ENCODE measurements around the gene SLC35A2.

Gene SLC35A2

GRCh38 chrX:48911412-48912182, at the start of gene SLC35A2:
Gene SLC35A2, minus strand, starts transcription at chrX:48911646. Its CDS starts 10 bp downstream, at chrX:48911636.
- TF ChIP-seq GATA1 (IDR thresholded peaks at IDR 0.05; ENCODE audit: low read depth, low read length), result no peak
- TF ChIP-seq POLR2A (IDR thresholded peaks at IDR 0.05; ENCODE audit: low read length), result peak; percentile 88
- DNase-seq, result peak; percentile 84 to 85

GRCh38 chrX:48960291-48960690, 48.8 kb upstream of the SLC35A2 start:
- peak in 1 of 2 experiments; percentile 38 for DNase-seq
- TF ChIP-seq GATA1 (IDR thresholded peaks at IDR 0.05; ENCODE audit: low read depth, low read length) (no peak), POLR2A (IDR thresholded peaks at IDR 0.05; ENCODE audit: low read length) (no peak)

- TF ChIP-seq GATA1 (IDR thresholded peaks at IDR 0.05; ENCODE audit: low read depth, low read length) (no peak), POLR2A (IDR thresholded peaks at IDR 0.05; ENCODE audit: low read length) (no peak)
- DNase-seq, result peak; percentile 52 to 74
Measured at GRCh38 chrX:48958635-48959094, 47.2 kb upstream of the SLC35A2 start.

- TF ChIP-seq GATA1 (IDR thresholded peaks at IDR 0.05; ENCODE audit: low read depth, low read length) (no peak), POLR2A (IDR thresholded peaks at IDR 0.05; ENCODE audit: low read length) (peak; percentile 80)
- DNase-seq, result peak; percentile 98
Measured at GRCh38 chrX:48957827-48958634, 46.6 kb upstream of the SLC35A2 start.

- DNase-seq, result peak in 1 of 2 experiments; percentile 83
- TF ChIP-seq POLR2A (IDR thresholded peaks at IDR 0.05; ENCODE audit: low read length), result no peak
- no peak for TF ChIP-seq GATA1 (IDR thresholded peaks at IDR 0.05; ENCODE audit: low read depth, low read length)
Measured at GRCh38 chrX:48957477-48957826, 46.0 kb upstream of the SLC35A2 start, which contains the start of gene OTUD5. Gene OTUD5, minus strand, starts transcription at chrX:48957607. Its CDS starts 37 bp downstream, at chrX:48957570.

- peak; percentile 66 to 74 for DNase-seq
- no peak for TF ChIP-seq GATA1 (IDR thresholded peaks at IDR 0.05; ENCODE audit: low read depth, low read length)
- no peak for TF ChIP-seq POLR2A (IDR thresholded peaks at IDR 0.05; ENCODE audit: low read length)
Measured at GRCh38 chrX:48956728-48957414, 45.4 kb upstream of the SLC35A2 start.

GRCh38 chrX:48948589-48948988, 37.1 kb upstream of the SLC35A2 start:
- DNase-seq, result no peak
- TF ChIP-seq POLR2A (IDR thresholded peaks at IDR 0.05; ENCODE audit: low read length), result no peak

GRCh38 chrX:48945517-48946348, 34.3 kb upstream of the SLC35A2 start:
- DNase-seq, result peak; percentile 63 to 78
- TF ChIP-seq POLR2A (IDR thresholded peaks at IDR 0.05; ENCODE audit: low read length), result no peak
- TF ChIP-seq GATA1 (IDR thresholded peaks at IDR 0.05; ENCODE audit: low read depth, low read length), result no peak

- no peak for DNase-seq
- TF ChIP-seq POLR2A (IDR thresholded peaks at IDR 0.05; ENCODE audit: low read length) (no peak), GATA1 (IDR thresholded peaks at IDR 0.05; ENCODE audit: low read depth, low read length) (no peak)
Measured at GRCh38 chrX:48942895-48943294, 31.4 kb upstream of the SLC35A2 start.

- DNase-seq, result peak; percentile 88 to 91
- TF ChIP-seq GATA1 (IDR thresholded peaks at IDR 0.05; ENCODE audit: low read depth, low read length) (no peak), POLR2A (IDR thresholded peaks at IDR 0.05; ENCODE audit: low read length) (peak; percentile 40)
Measured at GRCh38 chrX:48940404-48940955, 29.0 kb upstream of the SLC35A2 start.

- TF ChIP-seq POLR2A (IDR thresholded peaks at IDR 0.05; ENCODE audit: low read length), result no peak
- no peak for TF ChIP-seq GATA1 (IDR thresholded peaks at IDR 0.05; ENCODE audit: low read depth, low read length)
- DNase-seq, result no peak
Measured at GRCh38 chrX:48939524-48940228, 28.2 kb upstream of the SLC35A2 start.

GRCh38 chrX:48938721-48939425, 27.4 kb upstream of the SLC35A2 start:
- TF ChIP-seq GATA1 (IDR thresholded peaks at IDR 0.05; ENCODE audit: low read depth, low read length) (no peak), POLR2A (IDR thresholded peaks at IDR 0.05; ENCODE audit: low read length) (no peak)
- DNase-seq, result peak in 1 of 2 experiments; percentile 25

Data from erythroblast (primary cell).